Fibroblast of mammary gland (primary cell): ENCODE measurements around the gene PAK1.

ENCODE experiments used
- DNase-seq: peaks from one replicate; pipeline ENCODE4 v3.0.0-alpha.2; 2010; ENCODE audit warnings: low read depth
- H3K4me3 ChIP-seq: 2 replicates; pipeline ENCODE4 v1.5.1; 2011; ENCODE audit warnings: low read depth, mild to moderate bottlenecking, low read length, moderate library complexity; ENCODE audit not compliant: control insufficient read depth
- CTCF ChIP-seq: conservative IDR thresholded peaks from 2 replicates; pipeline ENCODE4 v1.5.1; 2011; ENCODE audit warnings: low read depth, low read length, inconsistent platforms; ENCODE audit not compliant: control insufficient read depth, insufficient read depth

Gene PAK1

GRCh38 chr11:77353131-77353530 lies 120.8 kb downstream of the PAK1 start:
- no peak overlapping the region for H3K4me3 ChIP-seq
- no peak for DNase-seq
- TF ChIP-seq CTCF = no peak

- H3K4me3 ChIP-seq = no peak overlapping the region
- no peak for TF ChIP-seq CTCF
- DNase-seq = peak; percentile 12
Measured at GRCh38 chr11:77351281-77351886, 122.5 kb downstream of the PAK1 start.

- H3K4me3 ChIP-seq = no peak overlapping the region
- TF ChIP-seq CTCF = no peak
- DNase-seq = no peak
Measured at GRCh38 chr11:77347948-77348347, 125.9 kb downstream of the PAK1 start.

GRCh38 chr11:77346906-77347603 lies 126.8 kb downstream of the PAK1 start:
- H3K4me3 ChIP-seq = no peak overlapping the region
- TF ChIP-seq CTCF = no peak
- peak; percentile 46 for DNase-seq

GRCh38 chr11:77345621-77346020 lies 128.3 kb downstream of the PAK1 start:
- no peak overlapping the region for H3K4me3 ChIP-seq
- peak; percentile 60 for DNase-seq
- no peak for TF ChIP-seq CTCF

- peak; percentile 53 for DNase-seq
Measured at GRCh38 chr11:77340501-77340900, 133.4 kb downstream of the PAK1 start.

More at GRCh38 chr11:77340501-77340900, 133.4 kb downstream of the PAK1 start:
- no peak for TF ChIP-seq CTCF
- no peak overlapping the region for H3K4me3 ChIP-seq
